GM12873 (cell line): ENCODE measurements around the gene CLASP2.

Source experiments
- CTCF ChIP-seq: IDR thresholded peaks from 2 replicates; pipeline ENCODE4 v1.5.1; 2012; ENCODE audit warnings: low read depth, mild to moderate bottlenecking, moderate library complexity, low read length, control low read depth; ENCODE audit not compliant: insufficient read depth; ENCODE audit errors: missing control alignments

CLASP2 gene

DNA sequence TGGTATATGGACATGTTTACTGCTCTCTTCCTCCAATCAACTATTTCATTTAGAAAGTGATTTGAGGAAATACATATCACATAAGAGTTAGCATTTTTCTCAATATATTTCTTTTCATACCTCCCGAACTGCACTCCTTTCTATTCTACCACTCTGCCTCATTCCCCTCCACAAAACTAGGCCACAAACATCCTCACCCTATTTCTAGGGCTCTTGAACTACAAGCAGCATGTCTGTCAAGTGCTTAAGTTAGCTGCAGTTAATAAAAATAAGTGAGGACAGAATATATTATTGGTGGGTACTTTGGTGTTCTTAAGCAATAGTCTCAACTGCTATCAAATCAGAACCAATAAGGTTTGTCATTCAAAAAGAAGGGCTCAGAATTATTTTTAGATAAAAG lies 125.1 kb downstream of the CLASP2 start:
- no peak for TF ChIP-seq CTCF

GRCh38 chr3:33590541-33590940 lies 127.5 kb downstream of the CLASP2 start:
- TF ChIP-seq CTCF: no peak

DNA sequence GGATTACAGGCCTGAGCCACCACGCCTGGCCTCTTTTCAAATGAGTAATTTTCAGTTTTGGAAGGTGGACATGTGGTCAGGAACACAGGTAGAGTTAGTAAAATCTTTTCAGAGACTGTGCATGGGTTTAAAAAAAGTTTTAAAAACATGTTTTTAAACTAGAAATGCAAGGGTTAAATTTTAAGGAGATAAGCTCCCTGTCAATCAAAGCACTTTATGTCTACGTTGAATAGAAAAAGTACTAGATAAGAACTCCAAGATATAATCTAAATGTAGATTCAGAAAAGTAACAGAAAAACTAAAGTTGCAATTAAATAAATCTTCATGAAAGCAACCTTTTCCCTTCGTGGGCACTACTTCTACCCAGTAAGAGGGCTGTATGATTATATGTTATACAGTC lies 131.7 kb downstream of the CLASP2 start:
- no peak for TF ChIP-seq CTCF

GRCh38 chr3:33582234-33582633 lies 135.8 kb downstream of the CLASP2 start:
- TF ChIP-seq CTCF: no peak

- no peak for TF ChIP-seq CTCF
Observed at GRCh38 chr3:33581666-33582065, 136.4 kb downstream of the CLASP2 start.

DNA sequence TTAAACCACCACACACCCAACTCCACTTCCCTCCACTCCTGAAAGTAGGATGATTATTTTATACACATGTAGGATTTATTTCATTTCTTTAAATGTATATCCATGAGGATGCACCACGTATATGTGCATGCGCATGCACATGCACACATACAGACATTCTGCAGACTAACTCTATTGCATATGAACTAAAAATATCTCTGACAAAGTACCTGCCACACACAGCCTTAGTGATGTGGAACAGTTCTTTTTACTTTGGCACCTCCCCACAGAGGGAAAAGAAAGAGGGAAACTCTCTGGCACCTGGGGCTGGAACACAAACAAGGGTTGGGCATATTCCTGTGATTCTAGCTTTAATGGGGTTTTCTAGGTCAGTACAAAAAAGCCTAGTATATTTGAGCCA lies 138.2 kb downstream of the CLASP2 start:
- TF ChIP-seq CTCF: no peak

DNA sequence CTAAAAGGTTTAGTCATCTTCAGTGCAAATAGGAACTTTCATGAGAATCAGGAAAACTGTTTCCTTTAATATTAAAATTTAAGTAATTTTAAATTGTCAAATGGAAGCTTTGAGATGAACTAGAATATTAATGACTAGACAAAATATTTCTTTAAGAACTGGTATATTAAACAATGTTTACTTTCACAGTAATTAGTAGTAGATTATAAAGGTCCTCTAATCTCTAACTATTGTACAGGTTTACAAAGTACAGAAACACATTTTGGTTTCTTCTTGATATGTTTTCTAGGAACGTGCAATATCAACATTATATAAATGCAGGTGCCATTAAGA lies 138.9 kb downstream of the CLASP2 start:
- TF ChIP-seq CTCF: no peak
